SK-N-SH (cell line): ENCODE results near the gene CLEC2D. TPM values are rescaled to one million over a fixed set of nuclear protein-coding genes. Genes with fewer than 3 reads are reported as not detected.

Experiments
- CTCF ChIA-PET: fragments of 300-600, 350-600 bp; formaldehyde crosslinking; extraction: SDS; loops from one replicate; lab custom pipeline; 2021; lab: Yijun Ruan, JAX
- POLR2A ChIA-PET: fragments of 350-600 bp; sonication (Branson Sonifier 250); formaldehyde crosslinking; extraction: SDS; loops from one replicate; lab custom pipeline; 2020; ENCODE audit warnings: antibody characterized with exemption, inconsistent platforms; lab: Yijun Ruan, JAX
- DNase-seq: peaks from one replicate; pipeline ENCODE4 v3.0.0; 2012
- H2AFZ ChIP-seq: fragments of 200-600 bp; sonication (generic); 2 replicates; pipeline ENCODE4 v1.8.1; 2016; ENCODE audit warnings: antibody characterized with exemption, mild to moderate bottlenecking, low read depth
- H3F3A ChIP-seq: fragments of 200-600 bp; sonication (generic); replicated peaks from 2 replicates; pipeline ENCODE3; 2016; ENCODE audit warnings: antibody characterized with exemption, mild to moderate bottlenecking; ENCODE audit not compliant: insufficient read depth
- H3K27ac ChIP-seq, 2 experiments: fragments of 200-500 bp in 1 of 2; fragments of 200-600 bp in 1 of 2; sonication (Bioruptor generic) in 1 of 2; sonication (generic), shearing (Covaris generic) in 1 of 2; 2 replicates each; pipeline versions ENCODE4 v1.5.1 to v1.6.1; 2014 to 2016; ENCODE audit warnings: low read depth in 2 of 2, inconsistent platforms in 1 of 2, low read length in 1 of 2, mild to moderate bottlenecking in 1 of 2, mixed read lengths in 1 of 2
- H3K27me3 ChIP-seq: fragments of 200-600 bp; sonication (generic), shearing (Covaris generic); 2 replicates; pipeline ENCODE4 v1.6.1; 2016; ENCODE audit warnings: mixed run types; ENCODE audit not compliant: insufficient read depth
- H3K36me3 ChIP-seq, 2 experiments: fragments of 200-500 bp in 1 of 2; fragments of 200-600 bp in 1 of 2; sonication (Bioruptor generic) in 1 of 2; sonication (generic) in 1 of 2; replicated peaks in 1 of 2; 2 replicates each; pipeline versions ENCODE3 to v1.5.1; 2014 to 2016; ENCODE audit warnings: low read length in 1 of 2, mild to moderate bottlenecking in 1 of 2; ENCODE audit not compliant: insufficient read depth in 2 of 2, control insufficient read depth in 1 of 2
- H3K4me1 ChIP-seq, 2 experiments: fragments of 200-500 bp in 1 of 2; fragments of 200-600 bp in 1 of 2; sonication (Bioruptor generic) in 1 of 2; sonication (generic), shearing (Covaris generic) in 1 of 2; 2 replicates each; pipeline versions ENCODE4 v1.5.1 to v1.6.1; 2014 to 2016; ENCODE audit warnings: low read depth in 1 of 2, low read length in 1 of 2, mixed run types in 1 of 2; ENCODE audit not compliant: insufficient read depth in 2 of 2, control insufficient read depth in 1 of 2
- H3K4me2 ChIP-seq: fragments of 200-600 bp; sonication (generic), shearing (Covaris generic); 2 replicates; pipeline ENCODE4 v1.6.1; 2017; ENCODE audit warnings: mixed run types
- H3K4me3 ChIP-seq, 2 experiments: fragments of 200-500 bp in 1 of 2; fragments of 200-600 bp in 1 of 2; sonication (Bioruptor generic) in 1 of 2; sonication (generic), shearing (Covaris generic) in 1 of 2; 2 replicates each; pipeline versions ENCODE4 v1.5.1 to v1.8.1; 2014 to 2016; ENCODE audit warnings: low read depth in 2 of 2, inconsistent platforms in 1 of 2, low read length in 1 of 2, mild to moderate bottlenecking in 1 of 2, mixed read lengths in 1 of 2, moderate library complexity in 1 of 2
- H3K79me2 ChIP-seq: fragments of 200-600 bp; sonication (generic); 2 replicates; pipeline ENCODE4 v1.8.1; 2017; ENCODE audit warnings: mild to moderate bottlenecking; ENCODE audit not compliant: insufficient read depth
- H3K9ac ChIP-seq: fragments of 200-600 bp; sonication (generic); 2 replicates; pipeline ENCODE4 v1.6.1; 2017; ENCODE audit warnings: mixed run types
- H3K9me2 ChIP-seq: fragments of 200-600 bp; sonication (generic); 2 replicates; pipeline ENCODE4 v1.6.1; 2017; ENCODE audit warnings: mixed run types
- H3K9me3 ChIP-seq: fragments of 200-600 bp; sonication (generic); 2 replicates; pipeline ENCODE4 v1.6.1; 2017; ENCODE audit warnings: mixed run types, mild to moderate bottlenecking, moderate library complexity
- H4K20me1 ChIP-seq: fragments of 200-600 bp; sonication (generic); 2 replicates; pipeline ENCODE4 v1.6.1; 2017; ENCODE audit warnings: mild to moderate bottlenecking, mixed run types; ENCODE audit not compliant: insufficient read depth
- ELF1 ChIP-seq: IDR thresholded peaks from 2 replicates; pipeline ENCODE4 v1.4.0; 2012
- EP300 ChIP-seq, 2 experiments: IDR thresholded peaks; 2 replicates each; pipeline versions ENCODE4 v1.4.0 to v1.6.1; 2012; ENCODE audit warnings: borderline replicate concordance in 1 of 2, low read depth in 1 of 2, low read length in 1 of 2
- FOSL2 ChIP-seq: IDR thresholded peaks from 2 replicates; pipeline ENCODE4 v1.4.0; 2012; ENCODE audit warnings: low read depth, mild to moderate bottlenecking, moderate library complexity, borderline replicate concordance
- FOXM1 ChIP-seq: IDR thresholded peaks from 2 replicates; pipeline ENCODE4 v1.4.0; 2012; ENCODE audit warnings: low read depth, mild to moderate bottlenecking
- GABPA ChIP-seq: IDR thresholded peaks from 2 replicates; pipeline ENCODE4 v1.4.0; 2012; ENCODE audit warnings: low read depth, mild to moderate bottlenecking
- GATA2 ChIP-seq: sonication (generic); formaldehyde crosslinking; IDR thresholded peaks from 2 replicates; pipeline ENCODE4 v1.5.0; 2020; ENCODE audit warnings: mild to moderate bottlenecking, missing genetic modification reagents
- JUND ChIP-seq: IDR thresholded peaks from 2 replicates; pipeline ENCODE4 v1.4.0; 2012
- MXI1 ChIP-seq: IDR thresholded peaks from 2 replicates; pipeline ENCODE4 v1.6.1; 2012; ENCODE audit warnings: mild to moderate bottlenecking, low read depth, low read length, improper control_type of control experiment
- PBX3 ChIP-seq: IDR thresholded peaks from 2 replicates; pipeline ENCODE4; 2012
- POLR2AphosphoS5 ChIP-seq: IDR thresholded peaks from 2 replicates; pipeline ENCODE4 v1.6.1; 2012; ENCODE audit warnings: low read depth, low read length
- RCOR1 ChIP-seq: fragments of 150-350 bp; IDR thresholded peaks from 2 replicates; pipeline ENCODE4 v1.6.1; 2017; ENCODE audit warnings: antibody characterized with exemption, low read length
- REST ChIP-seq: IDR thresholded peaks from 2 replicates; pipeline ENCODE4 v1.6.1; 2012; ENCODE audit warnings: mild to moderate bottlenecking, low read depth, low read length, moderate library complexity
- RFX5 ChIP-seq: IDR thresholded peaks from 2 replicates; pipeline ENCODE4 v1.6.1; 2012; ENCODE audit warnings: mild to moderate bottlenecking, improper control_type of control experiment, low read length
- RXRA ChIP-seq: IDR thresholded peaks from 2 replicates; pipeline ENCODE4 v1.4.0; 2012; ENCODE audit warnings: low read depth, mild to moderate bottlenecking, borderline replicate concordance
- SMC3 ChIP-seq: IDR thresholded peaks from 2 replicates; pipeline ENCODE4 v1.6.1; 2012; ENCODE audit warnings: low read depth, low read length, improper control_type of control experiment
- USF1 ChIP-seq: IDR thresholded peaks from 2 replicates; pipeline ENCODE4 v1.4.0; 2012; ENCODE audit warnings: low read depth, borderline replicate concordance
- WGBS: methylation state at CpG from one replicate; pipeline ENCODE4 v1.1.6; 2017; ENCODE audit warnings: low lambda C conversion rate; 5-methylcytosine and 5-hydroxymethylcytosine counted together
- polyA plus RNA-seq, 3 experiments: library from polyadenylated mRNA; depleted of rRNA; stranded (reverse); fragments of >200 nt; gene quantifications; 2 replicates each; pipeline ENCODE4 v1.2.3, GENCODE V29; 2012

The CLEC2D gene
- polyA plus RNA-seq, 1 of the 3 experiments (the other 2 are of a cell fraction), result 0.81 TPM

DNA sequence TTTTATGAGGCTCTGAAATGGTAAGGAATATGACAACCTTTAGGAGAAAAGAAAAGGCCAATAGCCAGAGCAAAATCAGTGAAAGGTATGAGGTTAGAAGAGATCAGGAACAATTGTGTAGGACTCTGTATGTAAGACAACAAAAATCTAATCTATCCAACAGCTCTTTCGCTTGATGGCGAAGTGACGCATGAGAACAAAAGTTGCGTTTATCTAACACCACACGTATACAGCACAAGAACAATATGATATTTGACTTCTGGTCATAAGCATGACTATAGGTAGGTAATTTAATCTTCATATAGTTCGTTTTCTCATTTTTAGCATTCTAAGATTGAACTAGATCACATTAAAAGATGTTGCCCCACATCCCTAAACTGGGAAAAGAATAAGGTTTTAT, 61.9 kb downstream of the CLEC2D start:
- H3F3A ChIP-seq, result no peaks in the 10 kb centered on the region
- H3K4me3 ChIP-seq, result no peak overlapping the region
- no peaks in the 10 kb centered on the region for H3K36me3 ChIP-seq
- no peak for TF ChIP-seq POLR2AphosphoS5
- no peak for TF ChIP-seq GATA2 (CRISPR knock-in tag)
- no peak for TF ChIP-seq JUND
- TF ChIP-seq ELF1, result no peak
- TF ChIP-seq USF1, result no peak
- TF ChIP-seq FOSL2, result no peak
- TF ChIP-seq RFX5, result no peak
- TF ChIP-seq GABPA, result no peak
- TF ChIP-seq EP300 (IDR thresholded peaks at IDR 0.05; ENCODE audit: borderline replicate concordance in 1 of 2, low read depth in 1 of 2, low read length in 1 of 2), result no peak
- no peak for TF ChIP-seq PBX3
- TF ChIP-seq, all 33 proteins: peak for 0
- Histone ChIP-seq H2AFZ (no peak overlapping the region), H3K9ac (no peak overlapping the region), H3K27me3 (peaks cover 18% of the 10 kb centered on the region; the same call in 1 of the 2 replicates), H3K4me2 (no peak overlapping the region), H4K20me1 (no peaks in the 10 kb centered on the region), H3K9me3 (no peaks in the 10 kb centered on the region), H3K79me2 (no peaks in the 10 kb centered on the region), H3K4me1 (no peaks in the 10 kb centered on the region), H3K9me2 (no peaks in the 10 kb centered on the region), H3K27ac (no peak overlapping the region)
- 21% methylated on average over 6 of the region's 6 CpGs for WGBS
- no peak for DNase-seq
- CTCF ChIA-PET, result interaction anchor here (1.2 to 1.7 kb wide), 2 partner anchors 19 to 194 kb away, joined by 3 to 6 read pairs; no protein-coding TSS in a partner anchor
- POLR2A ChIA-PET, result no interaction called here

DNA sequence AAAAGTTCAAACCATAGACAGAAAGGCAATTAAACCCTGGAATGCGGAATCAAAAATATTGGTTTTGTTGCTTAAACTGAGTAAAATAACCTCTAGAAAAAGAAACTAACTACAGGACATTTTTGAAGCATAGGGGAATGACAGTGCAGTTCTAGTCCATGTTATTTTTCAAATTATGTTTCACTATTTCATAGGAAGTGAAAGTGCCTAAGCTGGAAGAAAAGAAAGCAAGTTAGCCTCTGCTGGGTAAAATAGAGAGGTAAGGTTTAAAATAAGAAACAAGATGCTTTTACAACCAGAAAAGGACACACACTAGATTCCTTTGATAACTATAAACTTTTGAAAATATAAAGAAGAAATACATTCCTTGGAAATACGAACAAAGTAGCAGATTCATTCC, 62.3 kb downstream of the CLEC2D start:
- TF ChIP-seq REST (no peak), PBX3 (no peak), RXRA (no peak), RCOR1 (no peak), MXI1 (no peak), SMC3 (no peak), GABPA (no peak), FOXM1 (no peak)
- Histone ChIP-seq H3K27me3 (peaks cover 18% of the 10 kb centered on the region; the same call in 1 of the 2 replicates), H3K27ac (no peak overlapping the region), H3K9me3 (no peaks in the 10 kb centered on the region), H3K4me3 (no peak overlapping the region), H2AFZ (no peak overlapping the region), H3K79me2 (no peaks in the 10 kb centered on the region), H3F3A (no peaks in the 10 kb centered on the region), H4K20me1 (no peaks in the 10 kb centered on the region), H3K4me1 (no peaks in the 10 kb centered on the region), H3K4me2 (no peak overlapping the region), H3K9ac (no peak overlapping the region), H3K9me2 (no peaks in the 10 kb centered on the region), H3K36me3 (no peaks in the 10 kb centered on the region)
- no peak for DNase-seq
- POLR2A ChIA-PET, result no interaction called here
- WGBS, result 17% methylated on average over 2 of the region's 2 CpGs
- CTCF ChIA-PET, result interaction anchor here (1.2 to 1.6 kb wide), 2 partner anchors 24 to 194 kb away, joined by 3 to 4 read pairs; no protein-coding TSS in a partner anchor
